GM12878 (cell line): ENCODE data around the gene SPTBN1. TPM values are rescaled to one million over a fixed set of nuclear protein-coding genes. Genes with fewer than 3 reads are reported as not detected.

Experiments
- BCL11A ChIP-seq: IDR thresholded peaks from 2 replicates; pipeline ENCODE4 v1.6.1; 2011; ENCODE audit warnings: low read depth, low read length
- BRCA1 ChIP-seq: IDR thresholded peaks from 2 replicates; pipeline ENCODE4 v1.6.1; 2011; ENCODE audit warnings: low read depth, low read length, improper control_type of control experiment
- CHD4 ChIP-seq: fragments of 200-600 bp; sonication (generic); IDR thresholded peaks from 2 replicates; pipeline ENCODE4 v1.6.1; 2016; ENCODE audit warnings: mild to moderate bottlenecking
- DPF2 ChIP-seq: fragments of 450-650 bp; IDR thresholded peaks from 2 replicates; pipeline ENCODE4 v1.6.1; 2017; ENCODE audit warnings: mild to moderate bottlenecking
- FOXK2 ChIP-seq: fragments of 450-650 bp; IDR thresholded peaks from 2 replicates; pipeline ENCODE4 v1.6.1; 2017; ENCODE audit warnings: mild to moderate bottlenecking, moderate library complexity
- KAT2A ChIP-seq: conservative IDR thresholded peaks from 2 replicates; pipeline ENCODE4 v1.6.1; 2011; ENCODE audit warnings: low read depth, low read length; ENCODE audit not compliant: control insufficient read depth
- MYB ChIP-seq: fragments of 150-350 bp; IDR thresholded peaks from 2 replicates; pipeline ENCODE4 v1.6.1; 2014; ENCODE audit warnings: mild to moderate bottlenecking, low read depth, low read length, borderline replicate concordance
- NFXL1 ChIP-seq: fragments of 450-650 bp; IDR thresholded peaks from 2 replicates; pipeline ENCODE4 v1.6.1; 2017; ENCODE audit warnings: antibody characterized with exemption, mild to moderate bottlenecking, borderline replicate concordance
- NFYA ChIP-seq: IDR thresholded peaks from 2 replicates; pipeline ENCODE4 v1.6.1; 2011; ENCODE audit warnings: low read depth, mild to moderate bottlenecking, low read length, improper control_type of control experiment, borderline replicate concordance
- POLR2AphosphoS2 ChIP-seq: IDR thresholded peaks from 2 replicates; pipeline ENCODE4 v1.6.1; 2011; ENCODE audit warnings: low read depth, mild to moderate bottlenecking, low read length, improper control_type of control experiment, moderate library complexity
- POLR2AphosphoS5 ChIP-seq: IDR thresholded peaks from 2 replicates; pipeline ENCODE4 v1.6.1; 2011; ENCODE audit warnings: mild to moderate bottlenecking, low read length, inconsistent platforms
- RBBP5 ChIP-seq: fragments of 200-600 bp; sonication (generic); conservative IDR thresholded peaks from 2 replicates; pipeline ENCODE4 v1.6.1; 2016
- SMARCA5 ChIP-seq: fragments of 450-650 bp; IDR thresholded peaks from 2 replicates; pipeline ENCODE4 v1.6.1; 2017; ENCODE audit warnings: mild to moderate bottlenecking
- STAT1 ChIP-seq: fragments of 450-650 bp; conservative IDR thresholded peaks from 2 replicates; pipeline ENCODE4 v1.6.1; 2014; ENCODE audit warnings: antibody characterized with exemption, mild to moderate bottlenecking
- TAF1 ChIP-seq: IDR thresholded peaks from 2 replicates; pipeline ENCODE4 v1.6.1; 2011; ENCODE audit warnings: mild to moderate bottlenecking, low read depth, low read length, borderline replicate concordance
- TARDBP ChIP-seq: IDR thresholded peaks from 2 replicates; pipeline ENCODE4 v1.6.1; 2016; ENCODE audit warnings: borderline replicate concordance
- TCF7 ChIP-seq: IDR thresholded peaks from 2 replicates; pipeline ENCODE4 v1.6.1; 2014; ENCODE audit warnings: antibody characterized with exemption, borderline replicate concordance
- WRNIP1 ChIP-seq: IDR thresholded peaks from 2 replicates; pipeline ENCODE4 v1.6.1; 2011; ENCODE audit warnings: low read depth, low read length, improper control_type of control experiment, borderline replicate concordance
- ZNF217 ChIP-seq: fragments of 450-650 bp; IDR thresholded peaks from 2 replicates; pipeline ENCODE4 v1.6.1; 2017; ENCODE audit warnings: antibody characterized with exemption, mild to moderate bottlenecking
- ZNF622 ChIP-seq: fragments of 450-650 bp; IDR thresholded peaks from 2 replicates; pipeline ENCODE4 v1.6.1; 2017; ENCODE audit warnings: mild to moderate bottlenecking, inconsistent platforms
- polyA plus RNA-seq, 11 experiments: library from polyadenylated mRNA; depleted of rRNA in 4 of 11; unstranded in 6 of 11; stranded (reverse) in 5 of 11; fragments of >200 nt; fragmentation: Nextera tagmentation in 4 of 11; fragmentation: Illumina TruSeq in 1 of 11; extraction: Ambion mirVana in 4 of 11; extraction: Trizol in 1 of 11; gene quantifications; 1 replicate in 1 of 11; 2 replicates in 10 of 11; pipeline versions ENCODE4 v1.2.1 to v1.2.3, GENCODE V29; 2011 to 2016; ENCODE audit warnings: inconsistent platforms in 2 of 11, missing spikeins in 2 of 11, low read depth in 1 of 11
- total RNA-seq, 4 experiments: library from RNA; depleted of rRNA in 3 of 4; stranded (reverse); fragments of >200 nt in 3 of 4; fragmentation: Illumina TruSeq in 1 of 4; extraction: Trizol in 1 of 4; gene quantifications; 2 replicates each; pipeline versions ENCODE4 v1.2.1 to v1.2.3, GENCODE V29; 2013 to 2021
- TF ChIP-seq, protein P1 (sequence below): fragments of 450-650 bp; IDR thresholded peaks from 2 replicates; pipeline ENCODE4 v1.6.1; 2017; ENCODE audit warnings: low read depth, mild to moderate bottlenecking, moderate library complexity
- TF ChIP-seq, protein P2 (sequence below): IDR thresholded peaks from 2 replicates; pipeline ENCODE4 v1.6.1; 2011; ENCODE audit warnings: low read depth, mild to moderate bottlenecking, low read length, moderate library complexity, borderline replicate concordance; ENCODE audit errors: extremely low read depth
- TF ChIP-seq, protein P3 (sequence below): IDR thresholded peaks from 2 replicates; pipeline ENCODE4 v1.6.1; 2011; ENCODE audit warnings: low read depth, low read length, improper control_type of control experiment, borderline replicate concordance
- TF ChIP-seq, protein P4 (sequence below): fragments of 150-350 bp; IDR thresholded peaks from 2 replicates; pipeline ENCODE4 v1.6.1; 2016; ENCODE audit warnings: low read depth, low read length
- TF ChIP-seq, protein P5 (sequence below): IDR thresholded peaks from 2 replicates; pipeline ENCODE4 v1.6.1; 2012; ENCODE audit warnings: low read depth, low read length, improper control_type of control experiment

SPTBN1 gene
- total and polyA plus RNA-seq, 10 of the 15 experiments (the other 5 are each of a cell fraction or from before 2014, with no cell fraction given) = 20.6 to 154 (median 76.7) TPM

DNA sequence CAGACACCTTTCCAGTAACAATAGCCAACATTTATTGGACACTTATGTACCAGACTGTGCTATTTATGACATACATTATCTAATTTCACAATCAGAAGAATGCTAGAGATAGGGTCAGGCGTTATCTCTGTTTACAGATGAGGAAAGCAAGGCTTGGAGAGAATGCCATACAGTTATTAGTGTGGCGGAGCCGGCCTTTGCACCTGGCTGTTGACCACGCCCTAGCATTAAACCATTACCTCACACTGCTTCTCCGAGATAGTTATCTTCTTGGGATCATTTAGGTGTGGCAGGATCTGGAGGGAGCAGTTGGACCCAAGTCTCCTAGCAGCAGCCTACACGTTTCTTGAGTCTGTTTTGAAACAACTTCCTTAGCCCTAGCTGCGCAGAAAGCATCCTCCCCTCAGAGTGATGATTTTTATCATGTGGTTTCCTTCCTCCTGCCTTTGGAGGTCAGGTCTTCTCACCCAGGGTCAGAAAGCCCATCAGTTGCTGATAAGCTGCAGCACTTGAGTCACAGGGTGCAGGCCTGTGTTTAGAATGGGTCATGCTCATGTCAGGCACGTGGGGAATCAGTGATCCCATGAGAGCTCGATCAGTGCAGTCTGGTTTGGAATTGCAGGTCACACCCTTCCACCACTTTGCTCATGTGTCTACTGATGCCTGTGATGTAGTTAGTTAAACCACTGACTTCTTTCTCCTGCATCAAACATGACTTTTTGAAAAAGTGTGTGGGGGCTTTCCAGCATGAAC is 118.2 kb downstream of the SPTBN1 start (continued):
- TF ChIP-seq NFXL1 (no peak), ZNF217 (no peak), CHD4 (no peak), TARDBP (no peak), DPF2 (no peak), TAF1 (no peak), RBBP5 (no peak), POLR2AphosphoS5 (no peak; the same call in 1 of the 2 replicates), FOXK2 (no peak), NFYA (no peak), SMARCA5 (no peak), POLR2AphosphoS2 (no peak; the same call in 1 of the 2 replicates), BRCA1 (no peak), KAT2A (no peak), STAT1 (no peak), WRNIP1 (no peak), BCL11A (no peak), MYB (0 out of 2 replicates have a peak, but pooled peaks have one; percentile 16), TCF7 (no peak), ZNF622 (no peak)
- TF ChIP-seq, protein P1, sequence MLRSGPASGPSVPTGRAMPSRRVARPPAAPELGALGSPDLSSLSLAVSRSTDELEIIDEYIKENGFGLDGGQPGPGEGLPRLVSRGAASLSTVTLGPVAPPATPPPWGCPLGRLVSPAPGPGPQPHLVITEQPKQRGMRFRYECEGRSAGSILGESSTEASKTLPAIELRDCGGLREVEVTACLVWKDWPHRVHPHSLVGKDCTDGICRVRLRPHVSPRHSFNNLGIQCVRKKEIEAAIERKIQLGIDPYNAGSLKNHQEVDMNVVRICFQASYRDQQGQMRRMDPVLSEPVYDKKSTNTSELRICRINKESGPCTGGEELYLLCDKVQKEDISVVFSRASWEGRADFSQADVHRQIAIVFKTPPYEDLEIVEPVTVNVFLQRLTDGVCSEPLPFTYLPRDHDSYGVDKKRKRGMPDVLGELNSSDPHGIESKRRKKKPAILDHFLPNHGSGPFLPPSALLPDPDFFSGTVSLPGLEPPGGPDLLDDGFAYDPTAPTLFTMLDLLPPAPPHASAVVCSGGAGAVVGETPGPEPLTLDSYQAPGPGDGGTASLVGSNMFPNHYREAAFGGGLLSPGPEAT = peak; percentile 87
- TF ChIP-seq, protein P2, sequence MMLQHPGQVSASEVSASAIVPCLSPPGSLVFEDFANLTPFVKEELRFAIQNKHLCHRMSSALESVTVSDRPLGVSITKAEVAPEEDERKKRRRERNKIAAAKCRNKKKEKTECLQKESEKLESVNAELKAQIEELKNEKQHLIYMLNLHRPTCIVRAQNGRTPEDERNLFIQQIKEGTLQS = no peak
- TF ChIP-seq, protein P3, sequence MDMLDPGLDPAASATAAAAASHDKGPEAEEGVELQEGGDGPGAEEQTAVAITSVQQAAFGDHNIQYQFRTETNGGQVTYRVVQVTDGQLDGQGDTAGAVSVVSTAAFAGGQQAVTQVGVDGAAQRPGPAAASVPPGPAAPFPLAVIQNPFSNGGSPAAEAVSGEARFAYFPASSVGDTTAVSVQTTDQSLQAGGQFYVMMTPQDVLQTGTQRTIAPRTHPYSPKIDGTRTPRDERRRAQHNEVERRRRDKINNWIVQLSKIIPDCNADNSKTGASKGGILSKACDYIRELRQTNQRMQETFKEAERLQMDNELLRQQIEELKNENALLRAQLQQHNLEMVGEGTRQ = peak; percentile 41; the same call in 1 of the 2 replicates
- TF ChIP-seq, protein P4, sequence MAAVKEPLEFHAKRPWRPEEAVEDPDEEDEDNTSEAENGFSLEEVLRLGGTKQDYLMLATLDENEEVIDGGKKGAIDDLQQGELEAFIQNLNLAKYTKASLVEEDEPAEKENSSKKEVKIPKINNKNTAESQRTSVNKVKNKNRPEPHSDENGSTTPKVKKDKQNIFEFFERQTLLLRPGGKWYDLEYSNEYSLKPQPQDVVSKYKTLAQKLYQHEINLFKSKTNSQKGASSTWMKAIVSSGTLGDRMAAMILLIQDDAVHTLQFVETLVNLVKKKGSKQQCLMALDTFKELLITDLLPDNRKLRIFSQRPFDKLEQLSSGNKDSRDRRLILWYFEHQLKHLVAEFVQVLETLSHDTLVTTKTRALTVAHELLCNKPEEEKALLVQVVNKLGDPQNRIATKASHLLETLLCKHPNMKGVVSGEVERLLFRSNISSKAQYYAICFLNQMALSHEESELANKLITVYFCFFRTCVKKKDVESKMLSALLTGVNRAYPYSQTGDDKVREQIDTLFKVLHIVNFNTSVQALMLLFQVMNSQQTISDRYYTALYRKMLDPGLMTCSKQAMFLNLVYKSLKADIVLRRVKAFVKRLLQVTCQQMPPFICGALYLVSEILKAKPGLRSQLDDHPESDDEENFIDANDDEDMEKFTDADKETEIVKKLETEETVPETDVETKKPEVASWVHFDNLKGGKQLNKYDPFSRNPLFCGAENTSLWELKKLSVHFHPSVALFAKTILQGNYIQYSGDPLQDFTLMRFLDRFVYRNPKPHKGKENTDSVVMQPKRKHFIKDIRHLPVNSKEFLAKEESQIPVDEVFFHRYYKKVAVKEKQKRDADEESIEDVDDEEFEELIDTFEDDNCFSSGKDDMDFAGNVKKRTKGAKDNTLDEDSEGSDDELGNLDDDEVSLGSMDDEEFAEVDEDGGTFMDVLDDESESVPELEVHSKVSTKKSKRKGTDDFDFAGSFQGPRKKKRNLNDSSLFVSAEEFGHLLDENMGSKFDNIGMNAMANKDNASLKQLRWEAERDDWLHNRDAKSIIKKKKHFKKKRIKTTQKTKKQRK = no peak
- TF ChIP-seq, protein P5, sequence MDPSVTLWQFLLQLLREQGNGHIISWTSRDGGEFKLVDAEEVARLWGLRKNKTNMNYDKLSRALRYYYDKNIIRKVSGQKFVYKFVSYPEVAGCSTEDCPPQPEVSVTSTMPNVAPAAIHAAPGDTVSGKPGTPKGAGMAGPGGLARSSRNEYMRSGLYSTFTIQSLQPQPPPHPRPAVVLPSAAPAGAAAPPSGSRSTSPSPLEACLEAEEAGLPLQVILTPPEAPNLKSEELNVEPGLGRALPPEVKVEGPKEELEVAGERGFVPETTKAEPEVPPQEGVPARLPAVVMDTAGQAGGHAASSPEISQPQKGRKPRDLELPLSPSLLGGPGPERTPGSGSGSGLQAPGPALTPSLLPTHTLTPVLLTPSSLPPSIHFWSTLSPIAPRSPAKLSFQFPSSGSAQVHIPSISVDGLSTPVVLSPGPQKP = no peak
